Activated T-helper 2 cell treated with anti-CD3 and anti-CD28 coated beads, Interferon-gamma antibody, Interleukin-2, Interleukin-4, amounts not matched to agents 10 μg/mL and 5 μg/mL and 100 μg/mL, durations not matched to agents 14 hours and 24 hours and 36 hours (primary cell): ENCODE data around the gene CLMN. TPM values are rescaled to one million over a fixed set of nuclear protein-coding genes. Genes with fewer than 3 reads are reported as not detected.
A peak's percentile ranks its signal among the peaks of the same experiment; 100 is the strongest.

Source experiments
- DNase-seq: peaks from one replicate; pipeline ENCODE4 v3.0.0; 2021; ENCODE audit warnings: low spot score
- H3K27ac Mint-ChIP-seq: one replicate; pipeline ENCODE4 v1.8.0; 2021; ENCODE audit warnings: mixed read lengths
- H3K27me3 Mint-ChIP-seq: one replicate; pipeline ENCODE4 v1.8.0; 2021; ENCODE audit warnings: low read depth, mixed read lengths
- H3K36me3 Mint-ChIP-seq: one replicate; pipeline ENCODE4 v1.8.0; 2021; ENCODE audit warnings: low read depth, mixed read lengths
- H3K4me1 Mint-ChIP-seq: one replicate; pipeline ENCODE4 v1.8.0; 2021; ENCODE audit warnings: low read depth, mixed read lengths
- H3K4me3 Mint-ChIP-seq: one replicate; pipeline ENCODE4 v1.8.0; 2021; ENCODE audit warnings: low read depth, mild to moderate bottlenecking, moderate library complexity, mixed read lengths
- H3K9me3 Mint-ChIP-seq: one replicate; pipeline ENCODE4 v1.8.0; 2021; ENCODE audit warnings: mixed read lengths
- intact Hi-C: fragments of 100-400 bp; cut with micrococcal nuclease; formaldehyde crosslinking; loops from one replicate; pipeline ENCODE4 v1.15.1; 2023
- total RNA-seq: library from RNA; stranded (reverse); gene quantifications from 2 replicates; pipeline ENCODE4 v1.2.3, GENCODE V29; 2022

The CLMN gene
- total RNA-seq, 1 donor from 2014 or later: 1.3 TPM

DNA sequence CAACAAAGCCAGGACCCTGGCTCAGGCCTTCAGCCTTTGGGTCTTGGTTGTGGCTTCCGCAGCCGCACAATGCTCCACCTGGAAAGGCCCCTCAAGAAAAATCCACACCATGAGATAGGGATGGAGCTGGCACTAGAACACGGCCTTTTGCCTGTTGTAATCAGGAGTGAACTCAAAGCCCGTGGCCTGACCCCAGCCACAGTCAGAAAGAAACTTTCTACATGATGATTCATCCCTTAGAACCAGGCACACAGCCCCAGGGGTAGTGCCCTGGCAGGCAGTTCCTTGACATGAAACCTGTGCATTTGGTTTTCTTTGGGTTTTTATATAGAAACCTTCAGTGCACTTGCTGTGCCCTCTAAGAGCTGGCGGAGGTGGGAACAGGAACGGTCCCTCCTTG lies 5.1 kb downstream of the CLMN start:
- H3K9me3 Mint-ChIP-seq: no peaks in the 10 kb centered on the region
- H3K36me3 Mint-ChIP-seq: no peaks in the 10 kb centered on the region
- H3K4me3 Mint-ChIP-seq: no peak overlapping the region
- no peak overlapping the region for H3K27ac Mint-ChIP-seq
- H3K27me3 Mint-ChIP-seq: peaks cover 29% of the 10 kb centered on the region
- peaks cover 20% of the 10 kb centered on the region for H3K4me1 Mint-ChIP-seq
- peak; percentile 11 for DNase-seq
- intact Hi-C loops: loop anchor here (2.0 kb wide), 1 partner anchor 50 kb away; no protein-coding TSS in a partner anchor

DNA sequence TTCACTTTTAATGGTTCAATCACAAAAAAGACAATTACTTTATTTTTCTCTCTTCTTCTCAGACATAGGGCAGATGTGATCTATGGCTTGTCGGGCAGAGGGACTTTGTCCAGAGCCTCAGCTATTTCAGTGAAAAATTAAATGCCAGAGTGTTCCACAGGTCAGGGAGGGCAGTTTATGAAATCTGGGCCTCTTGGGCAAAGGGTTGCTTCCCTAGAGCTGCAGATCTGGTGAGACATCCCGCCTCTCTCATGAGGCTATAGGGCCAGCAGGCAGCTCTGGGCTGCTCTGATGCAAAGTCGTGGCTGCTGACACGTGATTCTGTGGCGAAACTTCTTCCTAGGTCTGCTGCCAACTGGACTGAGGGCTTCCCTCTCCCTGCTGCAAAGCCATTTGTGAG lies 6.0 kb downstream of the CLMN start:
- Mint-ChIP-seq H3K27me3 (peaks cover 24% of the 10 kb centered on the region), H3K4me3 (no peak overlapping the region), H3K4me1 (peaks cover 15% of the 10 kb centered on the region), H3K36me3 (no peaks in the 10 kb centered on the region), H3K27ac (no peak overlapping the region), H3K9me3 (no peaks in the 10 kb centered on the region)
- intact Hi-C loops: loop anchor here (2.0 kb wide), 1 partner anchor 49 kb away; no protein-coding TSS in a partner anchor
- DNase-seq: no peak

DNA sequence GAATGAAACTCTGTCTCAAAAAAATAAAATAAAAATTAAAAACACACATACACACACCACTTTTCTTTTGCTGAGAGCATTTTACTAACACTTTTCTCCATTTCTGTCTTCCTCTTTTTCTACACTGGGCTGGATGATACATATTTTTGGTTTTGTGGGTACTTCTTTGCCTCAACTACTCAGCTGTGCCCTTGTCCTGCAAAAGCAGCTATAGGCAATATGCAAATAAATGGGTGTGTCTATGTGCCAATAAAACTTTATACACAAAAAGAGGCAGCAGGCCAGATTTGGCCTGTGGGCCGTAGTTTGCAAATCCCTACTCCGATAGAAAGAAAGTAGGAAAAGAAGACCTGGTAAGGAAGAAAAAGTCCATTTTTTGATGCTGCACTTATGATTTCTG lies 6.5 kb downstream of the CLMN start:
- Mint-ChIP-seq H3K27ac (no peak overlapping the region), H3K4me1 (peaks cover 15% of the 10 kb centered on the region), H3K36me3 (no peaks in the 10 kb centered on the region), H3K9me3 (no peaks in the 10 kb centered on the region), H3K27me3 (peaks cover 23% of the 10 kb centered on the region), H3K4me3 (no peak overlapping the region)
- no peak for DNase-seq
- intact Hi-C loops: no loop called here

DNA sequence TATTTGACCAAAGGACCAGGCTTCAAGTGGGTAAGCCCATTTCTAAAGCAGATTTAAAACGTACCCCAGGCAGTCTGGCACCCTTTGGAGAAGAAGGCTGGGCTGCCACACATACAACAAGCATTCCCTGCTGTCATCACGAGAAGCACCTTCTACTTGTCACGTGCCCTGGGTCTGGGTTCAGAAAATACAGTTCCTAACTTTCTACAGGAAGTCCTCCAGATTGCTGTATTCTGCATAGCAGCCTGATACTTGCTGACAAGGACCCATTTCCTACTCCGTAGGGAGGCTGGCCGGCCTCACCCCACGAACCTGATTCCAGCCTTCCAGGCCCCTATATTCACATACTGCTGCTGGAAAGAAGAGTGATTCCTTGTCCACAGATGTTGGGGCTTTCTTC lies 7.4 kb downstream of the CLMN start:
- Mint-ChIP-seq H3K27ac (no peak overlapping the region), H3K27me3 (peaks cover 18% of the 10 kb centered on the region)

DNA sequence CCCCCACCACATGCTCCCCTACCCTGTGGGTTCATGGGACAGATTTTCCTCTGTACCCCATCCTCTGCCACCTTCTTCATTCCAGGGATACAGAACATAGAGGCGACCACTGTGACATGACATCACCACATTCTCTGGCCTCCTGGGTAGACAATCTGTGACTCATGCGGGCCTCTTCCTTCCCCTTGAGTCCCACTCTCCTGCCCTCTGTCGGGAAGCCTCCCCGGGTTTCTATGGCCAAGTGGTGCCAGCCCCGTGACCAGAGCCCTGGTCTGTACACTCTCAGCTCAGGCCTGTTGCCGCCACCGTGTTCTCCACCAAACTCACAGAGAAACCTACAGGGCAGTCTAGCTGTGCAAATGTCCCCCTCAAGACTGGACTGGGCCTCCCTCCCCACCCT lies 8.0 kb downstream of the CLMN start:
- Mint-ChIP-seq H3K9me3 (no peaks in the 10 kb centered on the region), H3K36me3 (no peaks in the 10 kb centered on the region), H3K27ac (no peak overlapping the region), H3K27me3 (peaks cover 16% of the 10 kb centered on the region), H3K4me1 (peaks cover 12% of the 10 kb centered on the region), H3K4me3 (no peak overlapping the region)
- intact Hi-C loops: no loop called here
- no peak for DNase-seq

More for the DNA sequence above, 7.4 kb downstream of the CLMN start:
- intact Hi-C loops: no loop called here
- H3K4me3 Mint-ChIP-seq: no peak overlapping the region
- DNase-seq: no peak
- no peaks in the 10 kb centered on the region for H3K9me3 Mint-ChIP-seq
- peaks cover 12% of the 10 kb centered on the region for H3K4me1 Mint-ChIP-seq
- H3K36me3 Mint-ChIP-seq: no peaks in the 10 kb centered on the region

DNA sequence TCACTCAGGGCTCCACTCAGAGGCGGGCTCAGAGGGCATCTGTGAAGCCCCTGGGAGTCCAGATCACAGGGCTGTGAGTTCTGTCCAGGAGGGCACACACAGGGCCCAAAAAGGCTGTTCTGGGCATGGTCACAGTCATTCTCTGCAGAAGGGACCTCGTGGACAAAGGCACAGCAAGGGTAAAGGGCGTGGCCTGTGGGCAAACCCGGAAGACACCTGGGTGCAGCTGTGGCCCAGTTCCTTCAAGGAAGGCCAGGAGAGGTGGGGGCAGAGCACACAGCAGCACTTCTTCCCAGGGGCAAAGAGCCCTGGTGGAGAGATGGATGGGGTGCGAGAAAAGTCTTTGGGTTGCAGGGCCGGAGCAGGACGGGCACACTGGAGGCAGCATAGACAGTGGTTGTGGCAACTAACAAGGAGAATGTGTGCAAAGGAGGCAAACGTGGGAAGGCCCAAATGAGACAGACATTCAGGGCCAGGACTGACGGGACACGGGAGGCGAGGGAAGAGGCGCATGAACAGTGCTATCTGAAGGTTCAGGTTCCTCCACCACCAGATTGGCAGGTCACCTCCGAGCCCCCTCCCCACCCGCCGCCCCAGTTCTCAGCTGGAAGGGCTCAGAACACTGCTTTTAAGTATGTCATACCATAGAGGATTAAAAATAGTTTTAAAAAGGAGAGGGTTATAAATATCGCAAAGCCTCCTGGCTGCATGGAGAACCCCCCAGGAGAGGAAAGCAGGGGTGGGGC lies 8.9 kb downstream of the CLMN start:
- Mint-ChIP-seq H3K27me3 (peaks cover 16% of the 10 kb centered on the region), H3K4me3 (no peak overlapping the region), H3K4me1 (peaks cover 15% of the 10 kb centered on the region), H3K36me3 (no peaks in the 10 kb centered on the region), H3K9me3 (no peaks in the 10 kb centered on the region), H3K27ac (no peak overlapping the region)
- DNase-seq: no peak
- intact Hi-C loops: no loop called here

DNA sequence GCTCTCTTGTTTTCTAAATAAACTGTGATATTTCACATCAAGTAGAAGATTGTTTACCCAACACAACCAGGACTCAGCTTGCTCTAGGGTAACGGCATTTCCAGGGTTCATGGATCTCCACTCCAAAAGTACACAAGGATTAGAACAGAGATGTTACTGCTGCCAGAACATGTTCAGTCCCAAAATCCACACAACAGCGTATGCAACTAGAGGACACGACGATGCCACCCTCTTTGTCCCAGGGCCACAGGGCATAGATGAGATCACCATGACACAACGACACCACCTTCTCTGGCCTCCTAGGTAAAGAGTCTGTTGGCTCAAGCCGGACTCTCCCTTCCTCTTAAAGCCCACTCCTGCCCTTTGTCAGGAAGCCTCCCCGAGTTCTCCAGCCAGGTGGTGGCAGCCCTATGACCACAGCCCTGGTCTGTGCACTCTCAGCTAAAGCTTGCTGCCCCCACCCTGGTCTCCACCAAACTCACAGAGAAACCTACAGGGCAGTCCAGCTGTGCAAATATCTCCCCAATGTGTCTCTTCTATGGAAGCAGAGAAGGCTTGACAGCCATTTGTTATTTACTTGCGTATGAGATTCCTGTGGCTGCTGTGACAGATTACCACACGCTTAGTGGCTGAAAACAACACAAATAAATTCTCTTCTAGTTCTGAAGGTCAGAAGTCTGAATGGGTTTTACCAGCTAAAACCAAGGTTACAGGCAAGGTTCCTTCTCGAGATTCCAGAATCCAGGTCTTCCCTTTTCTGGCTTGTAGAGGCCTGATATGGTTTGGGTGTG lies 10.3 kb downstream of the CLMN start:
- Mint-ChIP-seq H3K27me3 (peaks cover 16% of the 10 kb centered on the region), H3K4me3 (no peak overlapping the region), H3K27ac (no peak overlapping the region), H3K9me3 (no peaks in the 10 kb centered on the region), H3K36me3 (no peaks in the 10 kb centered on the region), H3K4me1 (peaks cover 9% of the 10 kb centered on the region)
- DNase-seq: no peak
- intact Hi-C loops: no loop called here

DNA sequence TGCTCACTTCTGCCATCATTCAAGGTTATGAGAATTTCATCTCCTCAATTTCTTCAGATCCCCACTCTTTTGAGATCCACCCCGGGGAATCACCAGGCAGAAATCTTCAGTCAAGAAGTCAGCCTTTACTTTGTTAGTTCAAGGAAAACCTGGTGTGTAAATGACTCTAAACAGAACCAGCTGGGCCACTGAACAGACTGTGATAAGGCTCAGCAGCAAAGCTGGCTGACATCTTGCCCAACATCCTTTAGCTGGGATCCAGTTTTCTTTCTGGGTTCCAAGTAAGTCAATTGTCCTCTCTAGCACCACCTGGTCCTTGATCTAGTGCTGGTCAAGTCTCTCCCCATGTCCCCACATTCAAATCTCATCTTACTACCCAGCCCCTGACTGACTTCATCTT lies 11.6 kb downstream of the CLMN start:
- Mint-ChIP-seq H3K36me3 (no peaks in the 10 kb centered on the region), H3K4me3 (no peak overlapping the region), H3K4me1 (peaks cover 3% of the 10 kb centered on the region), H3K9me3 (no peaks in the 10 kb centered on the region), H3K27me3 (peaks cover 17% of the 10 kb centered on the region), H3K27ac (no peak overlapping the region)
- no peak for DNase-seq
- intact Hi-C loops: no loop called here

DNA sequence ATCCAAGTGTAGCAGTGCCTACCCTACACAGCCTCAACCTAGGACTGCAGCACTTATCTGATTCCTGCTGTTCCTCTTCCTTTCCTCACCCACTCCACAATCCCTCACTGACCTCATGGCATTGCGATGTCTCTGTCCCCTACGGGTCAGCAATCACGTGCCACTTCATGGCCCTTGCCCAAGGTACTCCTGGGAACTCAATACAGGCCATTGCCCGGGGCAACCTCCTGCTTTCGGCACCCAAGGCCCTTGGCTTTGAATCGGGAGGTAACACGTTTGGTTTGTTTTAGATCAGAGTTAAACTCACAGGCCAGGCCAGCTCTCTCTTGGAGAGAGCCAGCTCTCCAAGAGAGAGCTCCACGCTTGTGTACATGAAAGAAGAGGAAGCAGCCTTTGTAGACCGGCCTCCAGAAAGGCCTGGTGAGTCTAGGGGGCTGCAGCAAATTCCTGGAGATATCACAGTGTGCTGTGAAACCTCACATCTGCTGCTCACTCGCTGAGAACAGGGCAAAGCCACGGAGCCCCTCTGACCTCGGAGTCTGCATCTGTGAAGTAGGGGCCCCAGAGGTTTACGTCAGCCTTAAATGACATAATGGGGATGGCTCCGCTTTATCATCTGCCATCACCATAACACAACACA lies 12.2 kb downstream of the CLMN start:
- H3K9me3 Mint-ChIP-seq: no peaks in the 10 kb centered on the region
- H3K4me3 Mint-ChIP-seq: no peak overlapping the region
- peaks cover 3% of the 10 kb centered on the region for H3K4me1 Mint-ChIP-seq
- no peaks in the 10 kb centered on the region for H3K36me3 Mint-ChIP-seq
- intact Hi-C loops: no loop called here
- peaks cover 17% of the 10 kb centered on the region for H3K27me3 Mint-ChIP-seq
- H3K27ac Mint-ChIP-seq: no peak overlapping the region
- no peak for DNase-seq

DNA sequence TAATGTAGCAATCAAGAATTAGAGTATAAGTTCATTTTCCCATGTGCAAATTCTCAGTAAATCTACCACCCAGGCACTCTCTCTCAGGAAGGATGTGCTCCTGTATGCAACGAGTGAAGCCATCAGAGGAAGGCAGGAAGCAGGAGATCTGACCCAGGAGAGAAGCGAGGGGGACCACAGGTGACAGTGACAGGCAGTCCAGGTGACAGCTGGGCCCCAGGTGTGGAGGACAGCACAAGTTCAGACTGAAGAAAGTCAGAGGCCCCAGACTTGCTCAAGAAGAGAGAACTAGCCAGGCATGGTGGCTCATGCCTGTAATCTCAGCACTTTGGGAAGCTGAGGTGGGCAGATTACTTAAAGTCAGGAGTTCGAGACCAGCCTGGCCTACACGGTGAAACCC lies 13.8 kb downstream of the CLMN start:
- Mint-ChIP-seq H3K36me3 (no peaks in the 10 kb centered on the region), H3K27me3 (peaks cover 20% of the 10 kb centered on the region), H3K27ac (no peak overlapping the region), H3K4me3 (no peak overlapping the region), H3K9me3 (no peaks in the 10 kb centered on the region), H3K4me1 (peaks cover 3% of the 10 kb centered on the region)
- DNase-seq: no peak
- intact Hi-C loops: no loop called here

DNA sequence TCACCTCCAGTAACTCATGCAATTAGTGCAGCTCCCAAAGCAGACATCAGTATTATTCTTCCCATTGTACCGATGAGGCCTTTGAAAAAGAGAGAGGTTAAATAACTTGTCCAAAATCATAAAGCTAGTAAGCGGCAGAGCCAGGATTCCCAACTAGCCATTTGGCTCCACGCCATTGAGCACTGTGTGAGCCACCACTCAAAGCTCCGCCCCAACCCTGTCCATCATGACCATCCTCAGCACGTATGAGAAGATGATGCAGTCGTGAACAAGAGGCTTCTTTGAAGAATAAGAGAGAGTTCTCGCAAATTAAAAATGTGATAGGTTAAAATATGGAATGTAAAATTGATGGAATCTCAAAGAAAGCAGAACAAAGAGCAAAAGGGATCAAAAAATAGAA lies 14.6 kb downstream of the CLMN start:
- intact Hi-C loops: no loop called here
- Mint-ChIP-seq H3K36me3 (no peaks in the 10 kb centered on the region), H3K4me1 (peaks cover 3% of the 10 kb centered on the region), H3K9me3 (no peaks in the 10 kb centered on the region), H3K4me3 (no peak overlapping the region), H3K27me3 (peaks cover 20% of the 10 kb centered on the region), H3K27ac (no peak overlapping the region)
- no peak for DNase-seq

DNA sequence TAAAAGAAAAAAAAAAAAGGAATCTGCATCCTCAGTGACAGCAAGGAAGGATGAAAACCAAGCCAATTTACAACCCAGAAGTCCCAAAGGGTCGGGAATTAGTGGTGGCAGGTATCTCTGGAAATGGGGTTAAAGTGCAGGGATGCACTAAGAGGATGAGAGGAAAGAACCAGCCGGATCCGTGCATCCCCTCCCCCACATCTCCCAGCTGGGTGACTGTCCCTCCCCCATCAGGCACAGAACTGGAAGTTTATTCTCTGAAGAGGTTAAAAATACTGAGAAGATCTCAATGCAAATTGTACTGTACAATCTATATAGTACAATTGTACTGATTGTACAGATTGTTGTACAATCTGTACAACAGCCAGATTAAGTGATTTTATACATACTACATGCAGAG lies 15.4 kb downstream of the CLMN start:
- H3K4me1 Mint-ChIP-seq: peaks cover 5% of the 10 kb centered on the region
- H3K27ac Mint-ChIP-seq: no peak overlapping the region
- no peak for DNase-seq
- no peak overlapping the region for H3K4me3 Mint-ChIP-seq
- H3K9me3 Mint-ChIP-seq: no peaks in the 10 kb centered on the region
- H3K36me3 Mint-ChIP-seq: no peaks in the 10 kb centered on the region
- peaks cover 24% of the 10 kb centered on the region for H3K27me3 Mint-ChIP-seq
- intact Hi-C loops: no loop called here

DNA sequence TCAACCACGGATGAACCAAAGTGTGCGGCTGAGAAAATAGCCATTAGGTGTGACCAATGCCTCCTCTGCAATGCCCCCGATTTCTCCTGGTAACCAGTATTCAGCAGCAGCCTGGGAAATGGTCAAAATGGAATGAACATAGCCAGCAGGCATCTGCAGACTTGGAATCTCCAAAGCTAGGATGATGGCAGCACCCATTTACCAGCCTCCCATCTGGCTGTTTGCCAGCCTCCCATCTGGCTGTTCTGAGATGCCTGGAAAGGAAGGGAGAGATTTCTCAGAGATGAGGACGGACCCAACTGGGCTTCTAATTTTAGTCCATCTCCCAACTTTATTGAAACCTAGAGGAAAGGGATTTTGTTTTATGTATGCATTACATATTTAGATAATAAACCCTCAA lies 16.2 kb downstream of the CLMN start:
- H3K9me3 Mint-ChIP-seq: no peaks in the 10 kb centered on the region
- H3K4me3 Mint-ChIP-seq: no peak overlapping the region
- DNase-seq: no peak
- intact Hi-C loops: no loop called here
- peaks cover 24% of the 10 kb centered on the region for H3K27me3 Mint-ChIP-seq
- H3K4me1 Mint-ChIP-seq: peaks cover 5% of the 10 kb centered on the region
- H3K36me3 Mint-ChIP-seq: no peaks in the 10 kb centered on the region
- H3K27ac Mint-ChIP-seq: no peak overlapping the region
